HepG2 (cell line): ENCODE measurements around the gene ANKRD27. TPM values are rescaled to one million over a fixed set of nuclear protein-coding genes. Genes with fewer than 3 reads are reported as not detected.
"Not testable (repeated sequence)": the region's sequence is repeated elsewhere in the genome, so short reads cannot be mapped to it uniquely, and the experiment has no call there.

Source experiments
- ATAC-seq: fragments of 200-7000 bp; cut with Tn5 transposase; 3 replicates; pipeline ENCODE4 v1.9.1; 2020; ENCODE audit warnings: mild to moderate bottlenecking, moderate library complexity
- BruUV-seq: library from RNA; stranded (reverse); fragments of 400-500 nt; replicated peaks from 2 replicates; lab custom pipeline; 2021; lab: Mats Ljungman, UMichigan
- CTCF ChIA-PET: fragments of 300-600 bp; formaldehyde crosslinking; extraction: SDS; loops from one replicate; lab custom pipeline; 2021; ENCODE audit warnings: low total read pairs, inconsistent platforms, low intra/inter-chr PET ratio; lab: Yijun Ruan, JAX
- POLR2A ChIA-PET: fragments of 350-600 bp; sonication (Branson Sonifier 250); formaldehyde crosslinking; loops from one replicate; lab custom pipeline; 2020; ENCODE audit warnings: antibody characterized with exemption, inconsistent platforms; lab: Yijun Ruan, JAX
- DNase-seq: peaks from one replicate; pipeline ENCODE4 v3.0.0-alpha.2; 2015; ENCODE audit warnings: low spot score
- FAIRE-seq: peaks from 3 replicates; lab custom pipeline; 2011; peaks lifted over from hg19 to GRCh38; lab: Jason Lieb, UNC
- H2AFZ ChIP-seq: one replicate; pipeline ENCODE4 v1.6.1; 2011; ENCODE audit warnings: low read length, inconsistent platforms
- H3K27ac ChIP-seq: fragments of 300-600 bp; 3 replicates; pipeline ENCODE4 v1.8.0; 2011; ENCODE audit warnings: mixed run types, mild to moderate bottlenecking, mixed read lengths, low read length, inconsistent platforms; ENCODE audit not compliant: insufficient read depth; ENCODE audit errors: extremely low read length
- H3K27me3 ChIP-seq, 2 experiments: fragments of 200-600 bp in 1 of 2; 2 replicates in 1 of 2; 3 replicates in 1 of 2; pipeline versions ENCODE4 v1.6.0 to v1.8.0; 2011; ENCODE audit warnings: low read length in 2 of 2, mild to moderate bottlenecking in 2 of 2, moderate library complexity in 2 of 2, inconsistent platforms in 1 of 2; ENCODE audit not compliant: insufficient read depth in 2 of 2, control insufficient read depth in 1 of 2
- H3K36me3 ChIP-seq, 2 experiments: fragments of 200-600 bp in 1 of 2; replicated peaks in 1 of 2; 2 replicates in 1 of 2; 3 replicates in 1 of 2; pipeline versions ENCODE4 v1.5.1 to v1.8.0; 2011; ENCODE audit warnings: low read length in 2 of 2, inconsistent platforms in 1 of 2; ENCODE audit not compliant: insufficient read depth in 2 of 2, control insufficient read depth in 1 of 2
- H3K4me1 ChIP-seq: 2 replicates; pipeline ENCODE4 v1.5.1; 2012; ENCODE audit warnings: low read length, inconsistent platforms; ENCODE audit not compliant: insufficient read depth
- H3K4me2 ChIP-seq: 2 replicates; pipeline ENCODE4 v1.6.0; 2011; ENCODE audit warnings: low read depth, low read length, inconsistent platforms
- H3K4me3 ChIP-seq, 3 experiments: fragments of 200-600 bp in 1 of 3; sonication (generic), shearing (Covaris generic) in 1 of 3; replicated peaks in 1 of 3; 2 replicates each; pipeline ENCODE4 v1.5.1; 2011 to 2016; ENCODE audit warnings: low read length in 3 of 3, inconsistent platforms in 2 of 3, low read depth in 2 of 3, mild to moderate bottlenecking in 2 of 3, control low read depth in 1 of 3, mixed read lengths in 1 of 3; ENCODE audit not compliant: insufficient read depth in 1 of 3
- H3K79me2 ChIP-seq: one replicate; pipeline ENCODE4 v1.6.1; 2011; ENCODE audit warnings: low read length, inconsistent platforms; ENCODE audit not compliant: insufficient read depth
- H3K9ac ChIP-seq: 2 replicates; pipeline ENCODE4 v1.6.0; 2011; ENCODE audit warnings: mild to moderate bottlenecking, low read depth, low read length, inconsistent platforms; ENCODE audit not compliant: insufficient read depth
- H3K9me3 ChIP-seq: 2 replicates; pipeline ENCODE4 v1.5.1; 2012; ENCODE audit warnings: mild to moderate bottlenecking, low read length
- H4K20me1 ChIP-seq: 2 replicates; pipeline ENCODE4 v1.6.0; 2011; ENCODE audit warnings: inconsistent platforms, mild to moderate bottlenecking, low read length, moderate library complexity; ENCODE audit not compliant: insufficient read depth
- CC2D1A ChIP-seq: sonication (generic); formaldehyde crosslinking; IDR thresholded peaks from 2 replicates; pipeline ENCODE4 v1.8.1; 2023; ENCODE audit warnings: mild to moderate bottlenecking, missing genetic modification reagents
- FOXJ3 ChIP-seq: sonication (generic); formaldehyde crosslinking; IDR thresholded peaks from 2 replicates; pipeline ENCODE4 v1.4.0; 2020; ENCODE audit warnings: missing genetic modification reagents, mild to moderate bottlenecking, borderline replicate concordance
- HDAC1 ChIP-seq: sonication (generic); formaldehyde crosslinking; IDR thresholded peaks from 2 replicates; pipeline ENCODE4 v1.5.1; 2020; ENCODE audit warnings: mild to moderate bottlenecking, missing genetic modification reagents
- MATR3 ChIP-seq: sonication (generic); formaldehyde crosslinking; IDR thresholded peaks from 2 replicates; pipeline ENCODE4 v1.4.0; 2020; ENCODE audit warnings: missing genetic modification reagents
- POGZ ChIP-seq: sonication (generic); formaldehyde crosslinking; IDR thresholded peaks from 2 replicates; pipeline ENCODE4 v1.4.0; 2020; ENCODE audit warnings: mild to moderate bottlenecking, missing genetic modification reagents
- RAD51 ChIP-seq: fragments of 450-650 bp; IDR thresholded peaks from 2 replicates; pipeline ENCODE4 v1.6.1; 2016; ENCODE audit warnings: borderline replicate concordance
- SOX6 ChIP-seq, 2 experiments: fragments of 450-650 bp in 1 of 2; sonication (generic) in 1 of 2; formaldehyde crosslinking in 1 of 2; IDR thresholded peaks; 2 replicates each; pipeline versions ENCODE4 v1.4.0 to v1.6.1; 2017 to 2020; ENCODE audit warnings: antibody characterized with exemption in 1 of 2, mild to moderate bottlenecking in 1 of 2, missing genetic modification reagents in 1 of 2
- ZNF430 ChIP-seq: sonication (generic); formaldehyde crosslinking; IDR thresholded peaks from 2 replicates; pipeline ENCODE4 v1.9.0; 2021; ENCODE audit warnings: mild to moderate bottlenecking, missing genetic modification reagents
- ZNF713 ChIP-seq: sonication (generic); formaldehyde crosslinking; IDR thresholded peaks from 2 replicates; pipeline ENCODE4 v1.4.0; 2020; ENCODE audit warnings: mild to moderate bottlenecking, missing genetic modification reagents
- WGBS: methylation state at CpG from one replicate; pipeline ENCODE4 v1.1.6; 2017; ENCODE audit warnings: low lambda C conversion rate; 5-methylcytosine and 5-hydroxymethylcytosine counted together
- in situ Hi-C: cut with HindIII; loops from 2 replicates; pipeline ENCODE4 v1.10.0; 2017; ENCODE audit warnings: low pct_unique_long_range_greater_than_20kb; ENCODE audit not compliant: extremely low pct_ligation_motif_present
- intact Hi-C: fragments of 100-400 bp; cut with micrococcal nuclease; formaldehyde crosslinking; loops from one replicate; pipeline ENCODE4 v1.10.0; 2022; ENCODE audit not compliant: unreplicated experiment
- polyA plus RNA-seq, 8 experiments: library from polyadenylated mRNA; depleted of rRNA in 3 of 8; stranded (reverse) in 7 of 8; unstranded in 1 of 8; fragments of >200 nt; fragmentation: Illumina TruSeq in 4 of 8; extraction: Trizol in 4 of 8; gene quantifications; 2 replicates each; pipeline versions ENCODE4 v1.2.1 to v1.2.3, GENCODE V29; 2011 to 2016; ENCODE audit warnings: low read depth in 4 of 8, missing spikeins in 1 of 8, mixed read lengths in 1 of 8; ENCODE audit not compliant: insufficient read depth in 1 of 8
- total RNA-seq, 5 experiments: library from RNA; depleted of rRNA; stranded (reverse); fragments of >200 nt; fragmentation: Illumina TruSeq; extraction: Trizol; gene quantifications; 2 replicates each; pipeline ENCODE4 v1.2.3, GENCODE V29; 2016; ENCODE audit warnings: low read depth in 1 of 5
- TF ChIP-seq, protein P1 (sequence below): sonication (generic); formaldehyde crosslinking; IDR thresholded peaks from 2 replicates; pipeline ENCODE4 v1.4.0; 2020; ENCODE audit warnings: mild to moderate bottlenecking, missing genetic modification reagents, borderline replicate concordance

ANKRD27 gene
- total and polyA plus RNA-seq, 2 of the 13 experiments (the other 11 are each of a cell fraction or from before 2014, with no cell fraction given), result 22.2 to 23.7 TPM

DNA sequence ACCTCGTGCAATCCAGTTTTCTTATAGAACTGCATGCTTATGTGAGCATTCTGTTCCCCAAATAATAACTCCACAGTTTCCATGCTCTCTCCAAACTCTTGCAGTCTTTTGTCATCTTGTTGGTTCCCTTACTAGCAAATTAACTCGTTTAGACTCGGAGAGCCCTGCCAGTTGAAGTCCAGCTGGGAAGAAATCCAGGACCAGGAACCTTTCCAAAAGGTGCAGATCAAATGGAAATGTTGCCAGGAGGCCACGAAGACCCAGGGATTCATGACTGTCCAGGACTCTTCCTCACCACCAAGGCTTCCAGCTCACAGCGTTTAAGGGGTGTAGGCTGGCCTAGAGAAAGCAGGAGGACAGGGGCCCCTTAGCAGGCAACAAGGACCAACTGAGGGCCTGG lies 42.5 kb upstream of the ANKRD27 start:
- peaks cover 0 to 4% of the 10 kb centered on the region in 2 experiments; a peak in 2 of 5 replicates for H3K27me3 ChIP-seq
- in situ Hi-C loops, result no loop called here
- ATAC-seq, result no peak

DNA sequence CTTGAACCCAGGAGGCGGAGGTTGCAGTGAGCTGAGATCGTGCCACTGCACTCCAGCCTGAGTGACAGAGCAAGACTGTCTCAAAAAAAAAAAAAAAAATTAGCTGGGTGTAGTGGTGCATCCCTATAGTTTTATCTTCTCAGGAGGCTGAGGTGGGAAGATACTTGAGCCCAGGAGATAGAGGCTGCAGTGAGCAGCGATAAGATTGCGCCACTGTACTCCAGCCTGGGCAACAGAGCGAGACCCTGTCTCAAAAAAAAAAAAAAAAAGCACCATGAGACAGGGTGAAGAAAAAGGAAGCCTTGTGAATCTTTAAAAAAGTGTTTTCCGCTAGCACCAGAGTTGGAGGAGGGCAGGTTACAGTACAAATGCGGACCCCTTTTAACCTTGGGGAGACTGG lies 41.2 kb upstream of the ANKRD27 start:
- H3K4me3 ChIP-seq, DNase-seq, CTCF ChIA-PET, H3K9me3 ChIP-seq, H3K9ac ChIP-seq, ATAC-seq, H3K4me1 ChIP-seq, POLR2A ChIA-PET, H3K4me2 ChIP-seq, intact Hi-C loops, in situ Hi-C loops, H3K27ac ChIP-seq, BruUV-seq, H2AFZ ChIP-seq, H3K79me2 ChIP-seq, H4K20me1 ChIP-seq, FAIRE-seq, H3K27me3 ChIP-seq: not testable (repeated sequence)
- WGBS, result 93% methylated on average over 7 of the region's 7 CpGs
- H3K36me3 ChIP-seq, result 0 out of 5 replicates have a peak, but pooled peaks cover 0 to 11% of the 10 kb centered on the region in 2 experiments

More for the DNA sequence above, 42.5 kb upstream of the ANKRD27 start:
- no peaks in the 10 kb centered on the region for H3K4me1 ChIP-seq
- H3K9me3 ChIP-seq, result no peaks in the 10 kb centered on the region
- 62% methylated on average over 5 of the region's 5 CpGs for WGBS
- intact Hi-C loops, result no loop called here
- no peak overlapping the region for H3K27ac ChIP-seq
- ChIA-PET CTCF (no interaction called here), POLR2A (no interaction called here)
- DNase-seq (no peak), FAIRE-seq (no peak)
- no TSS peak for BruUV-seq
- H3K36me3 ChIP-seq, result 0 out of 5 replicates have a peak, but pooled peaks cover 0 to 8% of the 10 kb centered on the region in 2 experiments
- TF ChIP-seq FOXJ3 (CRISPR knock-in tag) (no peak), RAD51 (no peak), CC2D1A (CRISPR knock-in tag) (no peak), ZNF430 (CRISPR knock-in tag) (no peak), MATR3 (no peak), SOX6 (IDR thresholded peaks at IDR 0.05) (no peak), SOX6 (CRISPR knock-in tag; IDR thresholded peaks at IDR 0.05) (no peak), POGZ (CRISPR knock-in tag) (no peak), HDAC1 (CRISPR knock-in tag) (no peak), ZNF713 (no peak)
- TF ChIP-seq, protein P1, sequence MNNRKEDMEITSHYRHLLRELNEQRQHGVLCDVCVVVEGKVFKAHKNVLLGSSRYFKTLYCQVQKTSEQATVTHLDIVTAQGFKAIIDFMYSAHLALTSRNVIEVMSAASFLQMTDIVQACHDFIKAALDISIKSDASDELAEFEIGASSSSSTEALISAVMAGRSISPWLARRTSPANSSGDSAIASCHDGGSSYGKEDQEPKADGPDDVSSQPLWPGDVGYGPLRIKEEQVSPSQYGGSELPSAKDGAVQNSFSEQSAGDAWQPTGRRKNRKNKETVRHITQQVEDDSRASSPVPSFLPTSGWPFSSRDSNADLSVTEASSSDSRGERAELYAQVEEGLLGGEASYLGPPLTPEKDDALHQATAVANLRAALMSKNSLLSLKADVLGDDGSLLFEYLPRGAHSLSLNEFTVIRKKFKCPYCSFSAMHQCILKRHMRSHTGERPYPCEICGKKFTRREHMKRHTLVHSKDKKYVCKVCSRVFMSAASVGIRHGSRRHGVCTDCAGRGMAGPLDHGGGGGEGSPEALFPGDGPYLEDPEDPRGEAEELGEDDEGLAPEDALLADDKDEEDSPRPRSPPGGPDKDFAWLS, result no peak
- no peak overlapping the region for H3K4me2 ChIP-seq
- H3K4me3 ChIP-seq, result no peak overlapping the region
- H3K79me2 ChIP-seq, result no peaks in the 10 kb centered on the region
- no peaks in the 10 kb centered on the region for H4K20me1 ChIP-seq
- no peak overlapping the region for H2AFZ ChIP-seq
- H3K9ac ChIP-seq, result no peak overlapping the region
